B cell (primary cell): ENCODE measurements around the gene IFT122.

Experiments used
- EZH2 ChIP-seq: IDR thresholded peaks from 2 replicates; pipeline ENCODE4 v1.6.1; 2012; ENCODE audit warnings: borderline replicate concordance, low read depth, mild to moderate bottlenecking, moderate library complexity, low read length; ENCODE audit not compliant: insufficient read depth, poor library complexity, severe bottlenecking
- TF ChIP-seq, protein P1 (sequence below): fragments of 200-600 bp; IDR thresholded peaks from one replicate; pipeline ENCODE4 v1.8.0; 2022; ENCODE audit warnings: antibody characterized with exemption, mild to moderate bottlenecking

DNA sequence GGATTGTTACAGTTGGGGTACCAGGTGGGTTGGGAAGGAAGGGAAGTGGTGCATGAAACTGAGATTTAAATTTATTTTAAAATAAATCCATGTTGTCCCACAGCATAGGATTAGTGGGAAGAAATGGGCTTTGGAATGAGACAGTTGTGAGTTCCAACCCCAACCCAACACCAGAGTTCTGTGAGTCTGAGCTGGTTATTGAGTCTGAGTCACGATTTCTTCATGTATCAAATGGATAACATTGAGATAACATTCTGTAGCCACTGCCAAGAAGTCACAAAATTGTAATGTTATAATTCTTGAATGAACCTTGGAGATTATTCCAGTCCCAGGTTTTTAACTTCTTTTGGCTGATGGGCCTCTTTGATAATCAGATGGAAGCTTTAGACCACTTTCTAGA lies 13.7 kb downstream of the IFT122 start:
- TF ChIP-seq, protein P1, sequence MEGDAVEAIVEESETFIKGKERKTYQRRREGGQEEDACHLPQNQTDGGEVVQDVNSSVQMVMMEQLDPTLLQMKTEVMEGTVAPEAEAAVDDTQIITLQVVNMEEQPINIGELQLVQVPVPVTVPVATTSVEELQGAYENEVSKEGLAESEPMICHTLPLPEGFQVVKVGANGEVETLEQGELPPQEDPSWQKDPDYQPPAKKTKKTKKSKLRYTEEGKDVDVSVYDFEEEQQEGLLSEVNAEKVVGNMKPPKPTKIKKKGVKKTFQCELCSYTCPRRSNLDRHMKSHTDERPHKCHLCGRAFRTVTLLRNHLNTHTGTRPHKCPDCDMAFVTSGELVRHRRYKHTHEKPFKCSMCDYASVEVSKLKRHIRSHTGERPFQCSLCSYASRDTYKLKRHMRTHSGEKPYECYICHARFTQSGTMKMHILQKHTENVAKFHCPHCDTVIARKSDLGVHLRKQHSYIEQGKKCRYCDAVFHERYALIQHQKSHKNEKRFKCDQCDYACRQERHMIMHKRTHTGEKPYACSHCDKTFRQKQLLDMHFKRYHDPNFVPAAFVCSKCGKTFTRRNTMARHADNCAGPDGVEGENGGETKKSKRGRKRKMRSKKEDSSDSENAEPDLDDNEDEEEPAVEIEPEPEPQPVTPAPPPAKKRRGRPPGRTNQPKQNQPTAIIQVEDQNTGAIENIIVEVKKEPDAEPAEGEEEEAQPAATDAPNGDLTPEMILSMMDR, result no peak
- no peak for TF ChIP-seq EZH2
